Measurements from ENCODE around the gene DPH1. TPM values are rescaled to one million over a fixed set of nuclear protein-coding genes. Genes with fewer than 3 reads are reported as not detected.

The DPH1 gene
- total and polyA plus RNA-seq, 2 of the 4 experiments (the other 2 are of a cell fraction), result 24.4 to 49.9 TPM

DNA sequence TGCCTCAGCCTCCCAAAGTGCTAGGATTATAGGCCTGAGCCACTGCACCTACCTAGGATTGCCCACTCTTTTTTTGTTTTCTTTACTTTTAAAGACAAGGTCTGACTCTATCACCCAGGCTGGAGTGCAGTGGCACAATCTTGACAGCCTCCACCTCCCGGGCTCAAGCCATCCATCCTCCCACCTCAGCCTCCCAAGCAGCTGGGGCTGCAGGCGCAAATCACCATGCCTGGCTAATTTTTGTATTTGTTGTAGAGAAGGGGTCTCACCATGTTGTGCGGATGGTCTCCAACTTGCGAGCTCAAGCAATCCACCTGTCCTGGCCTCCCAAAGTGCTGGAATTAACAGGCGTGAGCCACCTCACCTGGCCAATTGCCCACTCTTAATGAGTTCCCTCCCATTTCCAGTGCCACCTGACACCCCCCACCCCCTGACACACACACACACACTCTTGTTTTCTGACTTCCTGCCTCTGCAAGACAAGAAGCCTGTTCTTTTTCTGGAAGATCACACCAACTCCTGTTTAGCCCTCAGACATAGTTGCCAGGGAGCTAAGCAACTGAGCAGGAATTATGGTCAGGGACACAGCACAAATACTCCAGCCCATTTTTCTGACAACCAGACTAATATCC is 14.4 kb downstream of the DPH1 start:
- peaks cover 22% of the 10 kb centered on the region for H3K9me1 ChIP-seq (ENCODE audit: insufficient read depth, low read length)
- H3K36me3 ChIP-seq (ENCODE audit: control insufficient read depth, insufficient read depth, low read length), result peaks cover 22% of the 10 kb centered on the region
- no peak for DNase-seq
- H2AFZ ChIP-seq (replicated peaks; ENCODE audit: low read length, poor library complexity), result no peak overlapping the region
- no peak overlapping the region for H3K4me2 ChIP-seq (ENCODE audit: low read depth, low read length)
- peak overlapping the region in 1 of 2 experiments; percentile 32; a peak in 1 of 4 replicates for H4K8ac ChIP-seq (ENCODE audit: low read depth in 2 of 2, low read length in 2 of 2)
- intact Hi-C loops (cut with micrococcal nuclease), result loop anchor here (5.0 kb wide), 1 partner anchor 327 kb away; no protein-coding TSS in a partner anchor
- BruUV-seq (replicated peaks), result no TSS peak
- ChIA-PET POLR2A (ENCODE audit: unreplicated experiment) (interaction anchor here (0.7 kb wide), 1 partner anchor 122 kb away, joined by 6 read pairs; no protein-coding TSS in a partner anchor), CTCF (no interaction called here)
- ATAC-seq (ENCODE audit: low read depth), result no peak
- H3K18ac ChIP-seq (ENCODE audit: low read depth, low read length), result no peak overlapping the region
- 84% methylated on average over 2 of the region's 5 CpGs; no CpG with 5 or more reads in 1 of the 2 experiments for WGBS, 2 experiments (ENCODE audit: extremely low coverage in 2 of 2, insufficient read length in 1 of 2)
- H4K91ac ChIP-seq (ENCODE audit: insufficient read depth, low read depth, low read length), result no peak overlapping the region
- H3K56ac ChIP-seq (ENCODE audit: extremely low read depth, insufficient read depth, low read length), result no peak overlapping the region
- no peak overlapping the region for H3K9ac ChIP-seq (ENCODE audit: low read depth, low read length)
- peaks cover 22 to 43% of the 10 kb centered on the region in 2 experiments for H3K79me1 ChIP-seq (ENCODE audit: low read depth in 1 of 2, low read length in 2 of 2)
- no peaks in the 10 kb centered on the region for H3K27me3 ChIP-seq (ENCODE audit: control insufficient read depth, insufficient read depth, low read length)
- H3K23ac ChIP-seq (ENCODE audit: low read depth, low read length), result no peak overlapping the region
- no peak overlapping the region for H3K27ac ChIP-seq (ENCODE audit: insufficient read depth, low read length)
- in situ Hi-C loops (cut with MboI; ENCODE audit: low sequenced_read_pairs), result loop anchor here (25.0 kb wide), 1 partner anchor 332 kb away; the partner anchor contains the start of genes TLCD2 and WDR81
- peaks cover 28% of the 10 kb centered on the region for H3K4me1 ChIP-seq (ENCODE audit: control insufficient read depth, insufficient read depth, low read length)
- no peak overlapping the region for H3K4me3 ChIP-seq (ENCODE audit: insufficient read depth, low read depth, low read length)
- H3K4ac ChIP-seq (ENCODE audit: low read depth, low read length), result no peak overlapping the region
- H3K9me3 ChIP-seq (ENCODE audit: control insufficient read depth, insufficient read depth, low read length), result no peaks in the 10 kb centered on the region
- no peak overlapping the region for H2AK5ac ChIP-seq (ENCODE audit: low read depth, low read length)
- no peak overlapping the region; the same call in 1 of the 2 replicates for H3K14ac ChIP-seq (replicated peaks; ENCODE audit: low read depth, low read length)
- no peak overlapping the region for H2BK120ac ChIP-seq (ENCODE audit: low read depth, low read length)
- dilution Hi-C loops (cut with HindIII; ENCODE audit: low sequenced_read_pairs, unreplicated experiment), result no loop called here
- H2BK15ac ChIP-seq (ENCODE audit: low read depth, low read length), result 0 out of 3 replicates have a peak overlapping the region, but pooled peaks have one; percentile 28
- H4K5ac ChIP-seq (ENCODE audit: low read depth, low read length), result no peak overlapping the region
- H4K20me1 ChIP-seq (ENCODE audit: insufficient read depth, low read length), result peaks cover 11% of the 10 kb centered on the region; the same call in 1 of the 2 replicates
- no peak overlapping the region for H2AK9ac ChIP-seq (replicated peaks; ENCODE audit: low read depth, low read length, poor library complexity)
- H2BK5ac ChIP-seq (ENCODE audit: low read depth, low read length, poor library complexity, severe bottlenecking), result peak overlapping the region; percentile 3
- no peak overlapping the region for H2BK20ac ChIP-seq (ENCODE audit: low read depth, low read length)
- no peak for TF ChIP-seq SMC3 (IDR thresholded peaks at IDR 0.05; ENCODE audit: low read depth, low read length)
- no peak for TF ChIP-seq MXI1 (IDR thresholded peaks at IDR 0.05; ENCODE audit: borderline replicate concordance, low read depth, low read length)
- TF ChIP-seq CTCF (conservative IDR thresholded peaks at IDR 0.05; ENCODE audit: low read depth, low read length), result no peak
- no peak for TF ChIP-seq RFX5 (IDR thresholded peaks at IDR 0.05; ENCODE audit: low read depth, low read length)
- TF ChIP-seq ELK1 (IDR thresholded peaks at IDR 0.05; ENCODE audit: borderline replicate concordance, low read depth, low read length), result no peak
- TF ChIP-seq POLR2A (IDR thresholded peaks at IDR 0.05; ENCODE audit: low read depth, low read length), result no peak
- no peak for TF ChIP-seq USF2 (IDR thresholded peaks at IDR 0.05; ENCODE audit: low read depth, low read length)
- TF ChIP-seq MAZ (IDR thresholded peaks at IDR 0.05; ENCODE audit: borderline replicate concordance, low read depth, low read length), result no peak
- TF ChIP-seq NFE2L2 (IDR thresholded peaks at IDR 0.05; ENCODE audit: low read depth, low read length), result no peak
- no peak for TF ChIP-seq MAFK (IDR thresholded peaks at IDR 0.05; ENCODE audit: low read depth, low read length)
- no peak for TF ChIP-seq FOS (IDR thresholded peaks at IDR 0.05; ENCODE audit: low read depth, low read length)
- TF ChIP-seq CHD1 (IDR thresholded peaks at IDR 0.05; ENCODE audit: low read depth, low read length), result no peak
- TF ChIP-seq RAD21 (IDR thresholded peaks at IDR 0.05; ENCODE audit: low read length), result no peak
- TF ChIP-seq BHLHE40 (IDR thresholded peaks at IDR 0.05; ENCODE audit: low read depth, low read length), result no peak
- TF ChIP-seq CEBPB (IDR thresholded peaks at IDR 0.05; ENCODE audit: low read depth, low read length), result no peak
